GM12878 (cell line): ENCODE measurements around the gene CDC42BPB. TPM values are rescaled to one million over a fixed set of nuclear protein-coding genes. Genes with fewer than 3 reads are reported as not detected.

Source experiments
- ATAC-seq: fragments of 200-7000 bp; cut with Tn5 transposase; 3 replicates; pipeline ENCODE4 v1.9.1; 2020; ENCODE audit warnings: mild to moderate bottlenecking, moderate library complexity
- BruUV-seq: library from RNA; stranded (reverse); fragments of 400-500 nt; replicated peaks from 2 replicates; lab custom pipeline; 2021; lab: Mats Ljungman, UMichigan
- CTCF ChIA-PET: fragments of 300-600 bp; sonication (Branson Sonifier 250); formaldehyde crosslinking; extraction: SDS; loops from one replicate; lab custom pipeline; 2021; ENCODE audit warnings: inconsistent platforms; lab: Yijun Ruan, JAX
- POLR2A ChIA-PET: fragments of 350-600 bp; formaldehyde crosslinking; extraction: SDS; loops from one replicate; lab custom pipeline; 2021; ENCODE audit warnings: inconsistent platforms; lab: Charles Lee
- RAD21 ChIA-PET: fragments of 300-600 bp; sonication (Branson Sonifier 250); formaldehyde crosslinking; loops from one replicate; lab custom pipeline; 2023; ENCODE audit warnings: antibody characterized with exemption; ENCODE audit not compliant: unreplicated experiment; lab: Charles Lee
- SMC1A ChIA-PET: fragments of 300-600 bp; sonication (Branson Sonifier 250); formaldehyde crosslinking; loops from one replicate; lab custom pipeline; 2023; ENCODE audit not compliant: unreplicated experiment, uncharacterized antibody; lab: Charles Lee
- DNase-seq: peaks from one replicate; pipeline ENCODE4 v3.0.0-alpha.2; 2011; ENCODE audit warnings: low read depth, low spot score
- FAIRE-seq: peaks from 3 replicates; lab custom pipeline; 2011; peaks lifted over from hg19 to GRCh38; lab: Jason Lieb, UNC
- H2AFZ ChIP-seq: 2 replicates; pipeline ENCODE4 v1.6.0; 2011; ENCODE audit warnings: low read depth, low read length, control low read depth; ENCODE audit not compliant: control insufficient read depth
- H3K27ac ChIP-seq: 2 replicates; pipeline ENCODE4 v1.5.1; 2011; ENCODE audit warnings: control low read depth; ENCODE audit not compliant: control insufficient read depth, insufficient read depth
- H3K27me3 ChIP-seq, 2 experiments: replicated peaks in 1 of 2; 2 replicates each; pipeline versions ENCODE4 v1.6.0 to v1.6.1; 2011; ENCODE audit warnings: low read length in 1 of 2; ENCODE audit not compliant: control insufficient read depth in 2 of 2, insufficient read depth in 2 of 2
- H3K36me3 ChIP-seq, 2 experiments: 2 replicates each; pipeline ENCODE4 v1.5.1; 2011; ENCODE audit warnings: low read length in 1 of 2; ENCODE audit not compliant: control insufficient read depth in 2 of 2, insufficient read depth in 2 of 2
- H3K4me1 ChIP-seq: 2 replicates; pipeline ENCODE4 v1.6.1; 2011; ENCODE audit warnings: mild to moderate bottlenecking, low read length, moderate library complexity, mixed read lengths; ENCODE audit not compliant: control insufficient read depth, insufficient read depth
- H3K4me2 ChIP-seq: 2 replicates; pipeline ENCODE4 v1.6.0; 2011; ENCODE audit warnings: control low read depth; ENCODE audit not compliant: control insufficient read depth, insufficient read depth
- H3K4me3 ChIP-seq: fragments of 200-600 bp; sonication (generic); 2 replicates; pipeline ENCODE4 v1.5.1; 2016
- H3K79me2 ChIP-seq: 2 replicates; pipeline ENCODE4 v1.6.0; 2011; ENCODE audit warnings: low read length; ENCODE audit not compliant: control insufficient read depth, insufficient read depth
- H3K9ac ChIP-seq: 2 replicates; pipeline ENCODE4 v1.8.0; 2011; ENCODE audit warnings: low read length, control low read depth, mixed read lengths; ENCODE audit not compliant: control insufficient read depth, insufficient read depth
- H3K9me3 ChIP-seq: replicated peaks from 3 replicates; pipeline ENCODE4 v1.5.1; 2011; ENCODE audit warnings: mild to moderate bottlenecking, low read length; ENCODE audit not compliant: control insufficient read depth, insufficient read depth
- H4K20me1 ChIP-seq: 2 replicates; pipeline ENCODE4 v1.6.0; 2011; ENCODE audit not compliant: control insufficient read depth, insufficient read depth
- ASH2L ChIP-seq: fragments of 300-600, 200-600 bp; sonication (generic); IDR thresholded peaks from 2 replicates; pipeline ENCODE4 v1.6.1; 2017; ENCODE audit warnings: low read depth, mild to moderate bottlenecking, borderline replicate concordance
- CBX5 ChIP-seq: sonication (generic); IDR thresholded peaks from 2 replicates; pipeline ENCODE4 v1.6.1; 2016; ENCODE audit warnings: low read depth, moderate library complexity, mild to moderate bottlenecking, inconsistent platforms
- CHD1 ChIP-seq: IDR thresholded peaks from 2 replicates; pipeline ENCODE4 v1.6.1; 2012; ENCODE audit warnings: low read depth, low read length, improper control_type of control experiment
- DPF2 ChIP-seq: fragments of 450-650 bp; IDR thresholded peaks from 2 replicates; pipeline ENCODE4 v1.6.1; 2017; ENCODE audit warnings: mild to moderate bottlenecking
- EED ChIP-seq: sonication (generic); IDR thresholded peaks from 2 replicates; pipeline ENCODE4 v1.6.1; 2016; ENCODE audit warnings: antibody characterized with exemption, low read depth
- ETV6 ChIP-seq, 2 experiments: fragments of 450-650 bp in 1 of 2; IDR thresholded peaks in 1 of 2; conservative IDR thresholded peaks in 1 of 2; 2 replicates each; pipeline ENCODE4 v1.6.1; 2014; ENCODE audit warnings: antibody characterized with exemption in 1 of 2, borderline replicate concordance in 1 of 2, low read depth in 1 of 2, mild to moderate bottlenecking in 1 of 2, moderate library complexity in 1 of 2
- IRF3 ChIP-seq: fragments of 450-650 bp; IDR thresholded peaks from 2 replicates; pipeline ENCODE4 v1.6.1; 2014; ENCODE audit warnings: mild to moderate bottlenecking
- POU2F2 ChIP-seq: IDR thresholded peaks from 3 replicates; pipeline ENCODE4 v1.6.1; 2011; ENCODE audit warnings: low read depth, mild to moderate bottlenecking, low read length, borderline replicate concordance
- RAD21 ChIP-seq: IDR thresholded peaks from 2 replicates; pipeline ENCODE4 v1.6.1; 2011; ENCODE audit warnings: mild to moderate bottlenecking, low read depth, low read length, moderate library complexity; ENCODE audit not compliant: insufficient read depth
- RFX5 ChIP-seq: IDR thresholded peaks from 2 replicates; pipeline ENCODE4 v1.6.1; 2011; ENCODE audit warnings: low read depth, low read length, improper control_type of control experiment
- SREBF2 ChIP-seq: IDR thresholded peaks from 2 replicates; pipeline ENCODE4 v1.6.1; 2012; ENCODE audit warnings: mild to moderate bottlenecking, low read length
- TAF1 ChIP-seq: IDR thresholded peaks from 2 replicates; pipeline ENCODE4 v1.6.1; 2011; ENCODE audit warnings: mild to moderate bottlenecking, low read depth, low read length, borderline replicate concordance
- USF2 ChIP-seq: IDR thresholded peaks from 2 replicates; pipeline ENCODE4 v1.6.1; 2011; ENCODE audit warnings: low read depth, low read length, improper control_type of control experiment, borderline replicate concordance
- YBX1 ChIP-seq: fragments of 450-650 bp; IDR thresholded peaks from 2 replicates; pipeline ENCODE4 v1.6.1; 2016; ENCODE audit warnings: antibody characterized with exemption
- WGBS: methylation state at CpG from one replicate; pipeline ENCODE4 v1.1.6; 2016; ENCODE audit warnings: low lambda C conversion rate; ENCODE audit not compliant: insufficient replicate concordance, insufficient coverage; ENCODE audit errors: missing lambda C conversion rate; 5-methylcytosine and 5-hydroxymethylcytosine counted together
- in situ Hi-C: fragments of 300-500 bp; cut with MboI; formaldehyde crosslinking; loops from 9 replicates; pipeline ENCODE4 v1.14.3; 2018; ENCODE audit warnings: mixed read lengths
- intact Hi-C: fragments of 100-400 bp; cut with micrococcal nuclease; formaldehyde crosslinking; loops from one replicate; pipeline ENCODE4 v1.14.2; 2022; ENCODE audit not compliant: unreplicated experiment
- polyA plus RNA-seq, 11 experiments: library from polyadenylated mRNA; depleted of rRNA in 4 of 11; unstranded in 6 of 11; stranded (reverse) in 5 of 11; fragments of >200 nt; fragmentation: Nextera tagmentation in 4 of 11; fragmentation: Illumina TruSeq in 1 of 11; extraction: Ambion mirVana in 4 of 11; extraction: Trizol in 1 of 11; gene quantifications; 1 replicate in 1 of 11; 2 replicates in 10 of 11; pipeline versions ENCODE4 v1.2.1 to v1.2.3, GENCODE V29; 2011 to 2016; ENCODE audit warnings: inconsistent platforms in 2 of 11, missing spikeins in 2 of 11, low read depth in 1 of 11
- total RNA-seq, 4 experiments: library from RNA; depleted of rRNA in 3 of 4; stranded (reverse); fragments of >200 nt in 3 of 4; fragmentation: Illumina TruSeq in 1 of 4; extraction: Trizol in 1 of 4; gene quantifications; 2 replicates each; pipeline versions ENCODE4 v1.2.1 to v1.2.3, GENCODE V29; 2013 to 2021

The CDC42BPB gene
- total and polyA plus RNA-seq, 10 of the 15 experiments (the other 5 are each of a cell fraction or from before 2014, with no cell fraction given): 0.42 to 22.1 (median 13.3) TPM

- Histone ChIP-seq H3K4me3 (no peak overlapping the region), H4K20me1 (no peaks in the 10 kb centered on the region), H2AFZ (no peak overlapping the region), H3K9ac (no peak overlapping the region), H3K4me2 (no peak overlapping the region), H3K27me3 (no peaks in the 10 kb centered on the region; a peak in 2 of 4 replicates), H3K27ac (no peak overlapping the region), H3K9me3 (no peaks in the 10 kb centered on the region), H3K4me1 (peaks cover 8% of the 10 kb centered on the region), H3K79me2 (no peaks in the 10 kb centered on the region), H3K36me3 (no peaks in the 10 kb centered on the region)
- ChIA-PET SMC1A (no interaction called here), CTCF (no interaction called here), POLR2A (no interaction called here), RAD21 (no interaction called here)
- TF ChIP-seq ETV6 (conservative IDR thresholded peaks at IDR 0.05 in 1 of 2, IDR thresholded peaks at IDR 0.05 in 1 of 2; ENCODE audit: borderline replicate concordance in 1 of 2, low read depth in 1 of 2) (no peak), CBX5 (no peak), IRF3 (no peak), DPF2 (no peak), TAF1 (no peak), CHD1 (no peak), RAD21 (no peak), YBX1 (no peak), EED (no peak), RFX5 (no peak), POU2F2 (no peak), ASH2L (no peak), USF2 (no peak), SREBF2 (no peak)
- no peak for FAIRE-seq
- intact Hi-C loops: no loop called here
- in situ Hi-C loops: no loop called here
- BruUV-seq: no TSS peak
- ATAC-seq: no peak
- 47% methylated on average over 21 of the region's 21 CpGs for WGBS
- DNase-seq: no peak
Measured at GRCh38 chr14:103070971-103071542, 13.7 kb upstream of the CDC42BPB start.
